HL-60 (cell line): ENCODE results near the gene RTCB.

Experiments
- POLR2AphosphoS5 ChIP-seq: IDR thresholded peaks from 2 replicates; pipeline ENCODE4 v1.6.1; 2012; ENCODE audit warnings: low read depth
- TF ChIP-seq, protein P1 (sequence below): IDR thresholded peaks from one replicate; pipeline ENCODE4 v1.5.1; 2011; ENCODE audit warnings: low read length, control low read depth, inconsistent platforms; ENCODE audit not compliant: insufficient read depth

- TF ChIP-seq, protein P1, sequence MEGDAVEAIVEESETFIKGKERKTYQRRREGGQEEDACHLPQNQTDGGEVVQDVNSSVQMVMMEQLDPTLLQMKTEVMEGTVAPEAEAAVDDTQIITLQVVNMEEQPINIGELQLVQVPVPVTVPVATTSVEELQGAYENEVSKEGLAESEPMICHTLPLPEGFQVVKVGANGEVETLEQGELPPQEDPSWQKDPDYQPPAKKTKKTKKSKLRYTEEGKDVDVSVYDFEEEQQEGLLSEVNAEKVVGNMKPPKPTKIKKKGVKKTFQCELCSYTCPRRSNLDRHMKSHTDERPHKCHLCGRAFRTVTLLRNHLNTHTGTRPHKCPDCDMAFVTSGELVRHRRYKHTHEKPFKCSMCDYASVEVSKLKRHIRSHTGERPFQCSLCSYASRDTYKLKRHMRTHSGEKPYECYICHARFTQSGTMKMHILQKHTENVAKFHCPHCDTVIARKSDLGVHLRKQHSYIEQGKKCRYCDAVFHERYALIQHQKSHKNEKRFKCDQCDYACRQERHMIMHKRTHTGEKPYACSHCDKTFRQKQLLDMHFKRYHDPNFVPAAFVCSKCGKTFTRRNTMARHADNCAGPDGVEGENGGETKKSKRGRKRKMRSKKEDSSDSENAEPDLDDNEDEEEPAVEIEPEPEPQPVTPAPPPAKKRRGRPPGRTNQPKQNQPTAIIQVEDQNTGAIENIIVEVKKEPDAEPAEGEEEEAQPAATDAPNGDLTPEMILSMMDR: no peak
- no peak for TF ChIP-seq POLR2AphosphoS5
Observed at GRCh38 chr22:32416556-32417085, 4.6 kb upstream of the RTCB start.
